Left renal cortex interstitium (tissue), 4 donors: ENCODE results near the gene TMEM51. TPM values are rescaled to one million over a fixed set of nuclear protein-coding genes. Genes with fewer than 3 reads are reported as not detected.

Experiments used
- DNase-seq, 4 donors: peaks; one replicate each; pipeline ENCODE4 v3.0.0-alpha.2; 2013; ENCODE audit warnings: low read depth in 4 of 4, low spot score in 2 of 4, missing footprints in 1 of 4
- polyA plus RNA-seq, 4 donors: library from polyadenylated mRNA; unstranded; fragments of 120-200 nt; gene quantifications; one replicate each; pipeline ENCODE4 v1.2.1, GENCODE V29; 2013; ENCODE audit not compliant: insufficient read length in 4 of 4

The TMEM51 gene
- polyA plus RNA-seq, 4 donors = 19.1 to 25.7 (median 20.5) TPM

DNA sequence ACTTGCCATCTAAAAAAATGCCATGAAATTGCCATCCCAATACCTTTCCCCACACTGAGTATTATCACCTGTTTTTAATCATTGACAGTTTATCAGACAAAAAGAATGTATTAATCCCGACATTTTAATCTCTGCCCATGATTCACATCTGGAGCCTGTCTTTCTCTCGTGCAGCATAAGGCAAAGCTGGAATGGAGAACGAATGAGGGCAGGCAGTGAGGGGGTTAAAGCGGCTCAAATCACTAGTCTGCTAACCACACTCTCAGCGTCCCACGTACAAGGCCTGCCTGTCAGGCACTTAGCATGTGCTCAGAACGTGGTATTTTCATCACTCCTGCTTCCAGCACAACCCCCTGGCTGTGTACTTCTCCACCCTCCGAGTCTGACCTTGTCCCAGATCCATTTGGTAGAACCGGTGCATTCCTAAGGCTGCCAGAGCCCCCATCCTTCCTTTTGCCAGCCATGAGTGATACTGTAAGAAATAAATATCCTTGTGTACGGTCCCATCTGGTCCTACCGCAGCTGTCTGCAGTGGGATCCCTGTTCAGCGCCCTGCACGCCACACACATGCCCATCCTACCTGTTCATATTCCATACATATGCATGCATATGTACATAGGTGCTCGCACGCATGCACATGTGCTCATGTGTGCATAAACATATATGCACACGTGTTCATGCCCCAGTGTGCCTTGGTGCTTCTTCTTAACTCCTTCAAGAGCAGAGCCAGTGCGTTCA, 58.8 kb downstream of the TMEM51 start:
- no peak for DNase-seq

- no peak for DNase-seq
These were observed 59.4 kb downstream of the TMEM51 start for GRCh38 chr1:15212954-15213291.

GRCh38 chr1:15213341-15213821, 59.8 kb downstream of the TMEM51 start:
- peak in 1 of 4 donors; percentile 55 for DNase-seq

GRCh38 chr1:15214527-15214926, 61.0 kb downstream of the TMEM51 start:
- DNase-seq = peak in 2 of 4 donors; percentile 55 to 75

DNA sequence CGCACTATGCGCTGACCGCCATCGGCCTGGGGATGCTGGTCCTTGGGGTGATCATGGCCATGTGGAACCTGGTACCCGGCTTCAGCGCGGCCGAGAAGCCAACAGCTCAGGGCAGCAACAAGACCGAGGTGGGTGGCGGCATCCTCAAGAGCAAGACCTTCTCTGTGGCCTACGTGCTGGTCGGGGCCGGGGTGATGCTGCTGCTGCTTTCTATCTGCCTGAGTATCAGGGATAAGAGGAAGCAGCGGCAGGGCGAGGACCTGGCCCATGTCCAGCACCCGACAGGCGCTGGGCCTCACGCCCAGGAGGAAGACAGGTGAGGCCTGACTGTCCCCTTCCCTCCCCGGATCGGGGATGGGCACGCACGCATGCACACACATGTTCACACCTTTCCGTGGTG, 61.6 kb downstream of the TMEM51 start:
- DNase-seq = no peak

DNA sequence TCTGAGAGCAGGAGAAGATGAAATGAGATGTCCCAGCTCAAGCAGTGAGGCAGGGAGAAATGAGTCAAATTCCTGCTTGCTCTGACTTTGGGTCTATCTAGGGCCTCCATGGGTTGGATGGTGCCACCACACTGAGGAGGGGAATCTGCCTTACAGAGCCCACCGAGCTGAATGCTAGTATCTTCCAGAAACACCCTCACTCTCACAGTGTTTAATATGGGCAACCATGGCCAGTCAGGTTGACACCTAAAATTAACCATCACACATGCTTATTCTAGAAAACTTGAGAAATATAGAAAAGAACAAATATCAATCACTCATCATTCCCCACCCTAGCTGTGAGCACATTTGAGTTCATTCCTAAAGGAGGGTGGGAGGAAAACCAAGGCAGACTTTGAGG, 64.1 kb downstream of the TMEM51 start:
- DNase-seq = no peak

DNA sequence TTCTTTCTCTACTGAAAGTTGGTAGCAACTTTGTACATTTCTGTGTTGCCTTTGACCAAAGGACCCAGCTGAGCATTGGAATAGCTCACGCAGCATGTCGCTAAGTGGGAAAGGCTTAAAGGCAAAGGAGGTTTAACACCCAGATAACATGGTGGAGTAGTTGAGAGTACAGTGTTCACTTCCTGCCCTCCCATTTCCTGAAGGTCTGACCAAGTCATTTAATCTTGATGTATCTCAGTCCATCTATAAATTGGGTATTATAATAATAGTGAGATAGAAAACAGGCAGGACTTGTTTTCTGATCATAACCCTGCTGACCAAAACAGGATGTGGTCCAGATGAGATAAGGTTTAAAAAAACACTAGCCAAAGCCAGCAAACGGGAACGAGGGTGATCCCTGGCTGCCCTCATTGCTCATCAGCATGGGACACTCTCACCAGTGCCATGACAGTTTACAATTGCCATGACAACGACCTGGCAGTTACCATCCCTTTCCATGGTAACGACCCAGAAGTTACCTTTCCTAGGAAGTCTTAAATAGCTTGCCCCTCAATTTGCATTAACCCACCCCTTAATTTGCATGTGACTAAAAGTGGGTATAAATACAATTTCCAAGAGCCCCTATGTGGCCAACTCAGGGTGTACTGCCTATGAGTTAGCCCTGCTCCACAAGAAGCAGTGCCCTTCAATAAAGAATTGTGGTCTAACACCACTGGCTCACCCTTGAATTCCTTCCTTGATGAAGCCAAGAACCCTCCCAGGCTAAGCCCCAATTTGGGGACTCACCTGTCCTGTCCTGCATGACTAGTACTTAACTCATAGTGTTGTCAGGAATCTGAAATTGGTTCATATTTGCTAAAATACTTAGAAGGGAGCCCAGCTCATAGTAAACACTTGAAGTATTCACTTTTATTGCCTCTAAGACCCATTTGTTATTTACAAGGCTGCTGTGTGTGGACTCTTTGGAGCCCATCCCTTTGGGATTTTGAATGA, 65.0 kb downstream of the TMEM51 start:
- no peak for DNase-seq

DNA sequence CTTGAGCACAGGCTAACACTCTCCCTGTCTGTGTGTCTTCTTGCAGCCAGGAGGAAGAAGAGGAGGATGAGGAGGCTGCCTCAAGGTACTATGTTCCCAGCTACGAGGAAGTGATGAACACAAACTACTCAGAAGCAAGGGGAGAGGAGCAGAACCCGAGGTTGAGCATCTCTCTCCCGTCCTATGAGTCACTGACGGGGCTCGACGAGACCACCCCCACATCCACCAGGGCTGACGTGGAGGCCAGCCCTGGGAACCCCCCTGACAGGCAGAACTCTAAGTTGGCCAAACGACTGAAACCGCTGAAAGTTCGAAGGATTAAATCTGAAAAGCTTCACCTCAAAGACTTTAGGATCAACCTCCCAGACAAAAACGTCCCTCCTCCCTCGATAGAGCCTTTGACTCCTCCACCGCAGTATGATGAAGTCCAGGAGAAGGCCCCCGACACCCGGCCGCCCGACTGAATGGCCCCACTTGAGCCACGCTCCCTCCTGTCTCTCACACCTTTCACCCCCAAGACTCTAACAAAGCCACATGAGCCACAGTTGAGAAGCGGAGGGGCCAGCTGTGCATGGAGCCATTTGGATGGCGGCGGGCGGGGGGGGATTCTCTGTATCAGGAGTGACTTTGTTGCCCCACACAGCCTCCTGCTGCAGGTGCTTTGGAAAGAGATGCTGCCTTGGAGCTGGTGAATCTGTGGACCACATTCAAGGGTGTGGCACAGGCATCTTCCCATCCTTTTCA, 65.9 kb downstream of the TMEM51 start:
- no peak for DNase-seq

DNA sequence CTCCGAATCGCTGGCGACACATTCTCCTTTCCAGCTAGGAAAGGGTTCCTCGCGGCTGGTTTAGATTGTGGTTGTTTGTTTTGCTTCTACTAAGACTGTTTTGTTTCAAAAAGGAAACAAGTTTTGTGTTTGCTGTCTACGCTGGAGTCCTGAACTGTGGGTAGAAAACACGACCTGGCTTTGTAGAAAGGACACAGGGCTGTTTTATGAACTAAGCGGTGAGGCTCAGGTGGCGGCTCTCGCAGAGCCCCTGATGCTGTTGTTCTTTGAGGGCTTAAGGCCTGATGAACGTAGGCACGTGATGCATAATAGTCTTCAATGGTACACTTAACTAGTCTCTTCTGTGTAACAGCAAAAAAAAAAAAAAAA, 66.5 kb downstream of the TMEM51 start:
- DNase-seq = no peak

- no peak for DNase-seq
These were observed 67.4 kb downstream of the TMEM51 start for GRCh38 chr1:15220825-15221431.

DNA sequence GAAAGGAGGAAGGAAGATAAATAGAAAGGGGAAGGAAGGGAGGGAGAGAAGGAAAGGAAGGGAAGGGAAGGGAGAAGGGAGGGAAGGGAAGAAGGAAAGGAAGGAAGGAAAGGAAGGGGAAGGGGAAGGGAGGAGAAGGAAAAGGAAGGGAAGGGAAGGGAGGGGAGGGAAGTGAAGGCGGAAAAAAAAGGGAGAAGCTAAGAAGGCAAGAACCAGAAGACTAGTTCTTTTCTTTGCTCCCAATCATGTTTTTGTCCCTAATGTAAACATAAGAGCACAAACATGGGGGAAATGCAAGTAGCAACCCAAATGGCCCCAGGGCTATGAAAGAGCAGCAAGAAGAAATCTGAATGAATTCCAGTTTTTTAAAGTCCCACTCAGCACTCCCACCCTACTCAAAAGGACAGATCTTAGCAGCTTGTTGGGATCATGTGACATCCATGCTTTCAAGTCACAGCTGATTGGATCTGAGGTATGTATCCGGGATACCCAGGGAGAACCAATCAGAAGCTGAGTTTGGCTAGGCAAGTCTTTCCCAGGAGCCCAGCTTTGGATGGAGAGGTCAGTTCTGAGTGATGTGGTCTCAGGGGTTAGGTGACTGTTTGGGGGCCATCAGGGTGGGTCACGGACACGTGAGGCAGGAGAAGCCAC, 69.2 kb downstream of the TMEM51 start:
- no peak for DNase-seq

DNA sequence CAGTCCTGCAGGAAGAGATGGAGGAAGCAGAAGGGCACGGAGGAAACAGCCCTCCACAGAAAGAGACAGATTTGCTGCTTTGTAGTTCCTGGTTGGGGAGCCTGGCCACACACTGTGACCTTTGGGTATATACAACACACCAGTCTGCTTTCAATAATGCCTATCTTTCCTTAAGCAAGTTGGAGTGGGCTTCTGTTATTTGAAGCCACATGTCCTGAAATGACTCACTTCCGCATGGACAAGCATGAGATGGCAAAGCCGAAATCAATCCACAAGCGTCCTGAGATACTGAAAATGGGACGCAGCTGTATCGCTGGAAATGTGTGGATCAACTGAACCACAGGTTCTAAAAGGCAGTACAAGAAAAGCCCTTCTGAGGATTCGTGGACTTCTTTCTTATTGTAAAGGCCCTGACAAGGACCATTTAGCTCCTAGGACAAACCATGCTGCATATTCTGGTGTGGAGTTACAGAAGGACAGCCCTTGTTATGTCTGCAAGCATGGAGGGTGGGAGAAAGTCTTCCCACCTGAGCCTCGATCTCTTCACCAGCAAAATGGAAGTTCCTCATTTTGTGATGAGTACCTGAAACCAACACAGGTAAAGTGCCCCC, 70.8 kb downstream of the TMEM51 start:
- no peak for DNase-seq

- DNase-seq = no peak
These were observed 71.4 kb downstream of the TMEM51 start for GRCh38 chr1:15224974-15225373.

DNA sequence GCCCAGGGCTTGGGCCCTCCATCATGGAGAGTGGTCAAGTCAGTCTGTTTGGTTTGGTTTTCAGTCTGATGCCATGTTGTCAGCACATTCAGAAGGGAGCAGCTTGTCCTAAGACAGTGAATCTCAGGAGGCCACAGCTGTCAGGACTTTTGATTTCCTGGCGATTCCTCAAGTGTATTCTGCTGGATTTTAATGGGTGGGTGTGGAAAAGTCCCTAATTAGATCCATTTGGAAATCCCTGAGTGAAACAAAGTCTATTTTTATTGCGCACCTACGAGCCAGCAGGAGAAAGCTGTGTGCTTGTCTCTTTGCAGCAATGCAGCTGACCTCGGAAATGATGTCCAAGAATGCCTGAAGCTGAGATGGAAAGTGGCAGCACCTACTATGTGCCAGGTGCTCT, 71.9 kb downstream of the TMEM51 start:
- no peak for DNase-seq

DNA sequence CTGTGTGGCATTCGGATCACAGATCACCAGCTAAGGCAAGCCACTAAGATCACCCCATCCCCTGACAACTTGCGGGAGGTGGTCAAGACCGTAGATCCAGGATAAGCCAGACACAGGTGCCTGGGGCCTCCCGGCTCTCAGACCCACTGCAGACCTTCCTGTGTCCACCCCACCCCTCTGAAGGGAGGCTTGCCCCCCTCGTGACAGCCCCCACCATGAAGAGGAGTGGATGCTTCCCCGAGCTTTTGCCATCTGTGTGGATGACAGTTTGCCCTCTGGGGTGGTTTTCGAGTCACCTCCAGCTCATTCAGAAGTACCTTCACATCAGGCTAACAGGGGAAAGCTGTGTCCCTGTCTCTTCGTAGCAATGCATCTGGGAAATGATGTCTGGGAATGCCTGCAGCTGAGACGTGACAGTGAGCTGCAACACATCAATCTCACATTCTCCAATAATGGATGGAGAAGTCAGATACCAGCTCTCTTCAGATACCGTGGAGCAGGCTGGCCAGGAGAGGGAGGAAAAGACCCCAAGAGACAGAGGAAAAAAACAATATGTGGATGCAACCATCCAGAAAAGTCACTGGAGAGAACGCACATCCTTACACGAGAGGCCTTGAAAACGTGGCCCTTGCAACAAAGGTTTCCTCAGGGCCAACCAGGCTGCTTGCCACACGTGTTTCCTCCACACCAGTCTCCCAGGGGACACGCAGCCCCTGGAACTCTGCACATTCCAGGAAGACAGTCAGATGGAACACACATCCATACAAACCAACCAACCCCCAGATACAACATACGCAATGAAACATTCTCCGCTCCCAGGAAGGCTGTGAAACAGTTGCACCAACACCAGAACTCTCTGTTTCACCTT, 73.1 kb downstream of the TMEM51 start:
- DNase-seq = no peak

GRCh38 chr1:15229707-15230131, 76.2 kb downstream of the TMEM51 start:
- DNase-seq = no peak

- DNase-seq = no peak
These were observed 78.2 kb downstream of the TMEM51 start for GRCh38 chr1:15231714-15232201.

GRCh38 chr1:15233689-15234088, 80.1 kb downstream of the TMEM51 start:
- no peak for DNase-seq
